Jurkat, Clone E6-1 (cell line): ENCODE measurements around the gene LBX1.
"Not testable (repeated sequence)": the region's sequence is repeated elsewhere in the genome, so short reads cannot be mapped to it uniquely, and the experiment has no call there.

Experiments used
- DNase-seq: peaks from one replicate; pipeline ENCODE4 v3.0.0-alpha.2; 2011; ENCODE audit warnings: low read depth, low spot score
- H3K4me3 ChIP-seq: 2 replicates; pipeline ENCODE4 v1.5.1; 2011; ENCODE audit warnings: mild to moderate bottlenecking, low read length, control low read depth, moderate library complexity

The LBX1 gene

DNA sequence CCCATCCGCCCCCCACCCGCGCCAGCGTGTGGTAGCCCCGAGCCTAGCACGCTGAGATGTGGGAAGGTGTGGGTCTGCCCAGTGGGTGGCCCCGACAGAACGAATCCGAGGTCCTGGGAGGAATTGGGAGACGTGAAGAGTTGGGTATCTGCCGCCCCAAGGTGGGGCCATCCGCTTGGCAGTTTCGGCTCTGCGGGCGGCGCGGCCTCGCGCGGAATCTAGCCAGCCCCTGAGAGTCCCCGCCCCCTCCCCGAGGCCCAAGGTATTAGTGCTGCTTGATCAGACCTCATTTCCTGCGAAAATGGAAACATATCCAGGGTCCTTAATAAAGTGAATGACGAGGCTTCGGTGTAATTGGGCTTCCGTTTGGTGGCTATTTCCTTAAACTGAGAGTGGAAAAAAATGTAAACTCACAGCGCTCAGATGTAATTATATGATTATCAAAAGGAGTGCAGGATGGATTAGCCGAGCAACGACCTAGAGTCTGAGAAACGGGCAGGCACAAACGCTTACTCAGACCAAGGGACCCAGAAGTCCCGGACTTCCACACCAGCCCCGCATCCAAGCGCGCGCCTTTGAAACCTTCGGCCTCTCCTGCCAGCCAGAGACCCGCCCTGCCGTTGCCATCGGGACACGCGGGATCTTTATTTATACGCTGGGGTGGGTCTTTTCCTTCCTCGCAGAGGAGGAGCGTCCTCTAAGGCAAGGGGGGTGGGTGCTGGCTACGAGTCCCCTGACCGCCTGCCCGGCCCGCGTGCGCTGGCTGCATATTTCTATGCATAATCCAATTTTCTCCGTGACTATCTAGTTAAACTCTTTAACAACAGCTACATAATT is 12.8 kb downstream of the LBX1 start:
- H3K4me3 ChIP-seq: no peak overlapping the region
- no peak for DNase-seq

- DNase-seq: no peak
- H3K4me3 ChIP-seq: no peak overlapping the region
Observed at GRCh38 chr10:101215397-101216206, 13.7 kb downstream of the LBX1 start.

- H3K4me3 ChIP-seq: no peak overlapping the region
- peak; percentile 53 for DNase-seq
Observed at GRCh38 chr10:101214446-101215396, 14.5 kb downstream of the LBX1 start.

DNA sequence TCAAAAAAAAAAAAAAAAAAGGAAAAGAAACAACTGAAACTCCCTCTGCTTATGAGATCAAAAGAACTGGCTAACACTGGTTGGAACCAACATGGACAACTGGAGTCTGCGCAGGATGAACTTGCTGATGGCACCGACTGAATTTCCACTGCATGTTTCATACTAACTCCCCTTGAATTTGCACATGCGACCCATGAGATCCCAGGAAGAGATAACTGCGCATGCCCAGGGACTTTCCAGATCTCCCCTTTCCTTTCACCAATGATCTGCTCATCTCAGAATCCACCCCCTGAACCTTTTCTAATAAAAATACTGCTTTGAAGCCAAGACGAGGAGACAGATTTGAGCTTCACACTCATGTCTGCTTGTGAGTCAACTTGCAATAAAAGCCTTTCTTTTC is 20.7 kb downstream of the LBX1 start:
- H3K4me3 ChIP-seq: no peak overlapping the region
- DNase-seq: no peak

- no peak for DNase-seq
- no peak overlapping the region for H3K4me3 ChIP-seq
Observed at GRCh38 chr10:101207026-101207425, 22.2 kb downstream of the LBX1 start.

- DNase-seq, H3K4me3 ChIP-seq: not testable (repeated sequence)
Observed at GRCh38 chr10:101202667-101203066, 26.6 kb downstream of the LBX1 start.

DNA sequence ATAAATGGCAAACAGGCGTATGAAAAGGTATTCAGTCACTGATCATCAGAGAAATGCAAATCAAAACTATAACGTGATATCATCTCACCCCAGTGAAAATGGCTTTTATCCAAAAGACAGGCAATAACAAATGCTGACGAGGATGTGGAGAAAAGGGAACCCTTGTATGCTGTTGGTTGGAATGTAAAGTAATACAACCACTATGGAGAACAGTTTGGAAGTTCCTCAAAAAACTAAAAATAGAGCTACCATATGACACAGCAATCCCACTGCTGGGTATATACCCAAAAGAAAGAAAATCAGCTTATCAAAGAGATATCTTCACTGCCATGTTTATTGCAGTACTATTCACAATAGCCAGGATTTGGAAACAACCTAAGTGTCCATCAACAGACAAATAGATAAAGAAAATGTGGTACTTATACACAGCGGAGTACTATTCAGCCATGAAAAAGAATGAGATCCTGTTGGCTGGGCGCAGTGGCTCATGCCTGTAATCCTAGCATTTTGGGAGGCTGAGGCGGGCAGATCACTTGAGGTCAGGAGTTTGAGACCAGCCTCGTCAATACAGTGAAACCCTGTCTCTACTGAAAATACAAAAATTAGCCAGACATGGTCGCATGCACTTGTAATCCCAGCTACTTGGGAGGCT is 30.8 kb downstream of the LBX1 start:
- DNase-seq, H3K4me3 ChIP-seq: not testable (repeated sequence)

- DNase-seq: no peak
- H3K4me3 ChIP-seq: no peak overlapping the region
Observed at GRCh38 chr10:101195921-101196320, 33.3 kb downstream of the LBX1 start.

GRCh38 chr10:101189461-101190401 is 39.5 kb downstream of the LBX1 start:
- H3K4me3 ChIP-seq: no peak overlapping the region
- DNase-seq: peak; percentile 10

DNA sequence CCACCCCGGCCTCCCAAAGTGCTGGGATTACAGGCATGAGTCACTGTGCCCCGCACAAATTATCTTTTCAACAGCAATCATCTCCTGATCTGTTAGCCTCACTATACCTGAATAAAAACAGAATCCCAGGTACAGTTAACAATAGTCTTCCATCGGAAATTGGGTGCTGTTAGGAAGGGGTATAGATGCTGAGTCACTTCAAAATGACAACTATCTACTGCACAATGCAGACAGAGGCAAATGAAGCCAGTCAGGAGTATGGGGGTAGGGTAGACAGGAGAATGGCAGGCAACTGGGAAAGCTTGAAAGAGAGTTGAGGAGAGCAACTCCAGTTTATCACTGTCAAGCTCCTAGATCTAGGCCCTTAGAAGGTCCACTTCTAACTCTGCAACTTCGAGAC is 40.3 kb downstream of the LBX1 start:
- no peak for DNase-seq
- H3K4me3 ChIP-seq: no peak overlapping the region

DNA sequence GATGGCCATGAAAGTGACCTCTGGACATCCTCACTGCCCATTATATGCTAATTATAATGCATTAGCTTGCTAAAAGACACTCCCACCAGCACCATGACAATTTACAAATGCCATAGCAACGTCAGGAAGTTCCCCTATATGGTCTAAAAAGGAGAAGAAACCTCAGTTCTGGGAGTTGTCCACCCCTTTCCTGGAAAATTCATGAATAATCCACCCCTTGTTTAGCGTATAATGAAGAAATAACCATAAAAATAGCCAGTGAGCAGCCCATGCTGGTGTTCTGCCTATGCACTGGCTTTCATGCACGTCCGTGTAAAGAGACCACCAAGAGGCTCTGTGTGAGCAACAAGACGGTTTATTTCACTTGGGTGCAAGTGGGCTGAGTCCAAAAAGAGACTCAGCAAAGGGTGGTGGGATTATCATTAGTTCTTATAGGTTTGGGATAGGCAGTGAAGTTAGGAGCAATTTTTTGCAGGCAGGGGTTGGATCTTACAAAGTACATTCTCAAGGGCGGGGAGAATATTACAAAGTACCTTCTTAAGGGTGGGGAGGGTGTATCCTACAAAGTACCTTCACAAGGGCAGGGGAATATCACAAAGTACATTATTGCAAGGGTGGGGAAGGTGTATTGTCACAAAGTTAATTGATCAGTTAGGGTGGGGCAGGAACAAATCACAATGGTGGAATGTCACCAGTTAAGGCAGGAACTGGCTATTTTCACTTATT is 45.6 kb downstream of the LBX1 start:
- no peak for DNase-seq

GRCh38 chr10:101182936-101183335 is 46.3 kb downstream of the LBX1 start:
- H3K4me3 ChIP-seq: no peak overlapping the region
- no peak for DNase-seq

More for the DNA sequence above, 45.6 kb downstream of the LBX1 start:
- H3K4me3 ChIP-seq: no peak overlapping the region
